ENCODE data around the gene LDHD.

Gene LDHD

GRCh38 chr16:75097191-75097761, 19.3 kb downstream of the LDHD start:
- Histone ChIP-seq H3K9ac (ENCODE audit: low read depth, low read length) (peak overlapping the region; percentile 39), H3K4me2 (ENCODE audit: insufficient read depth, low read length) (peak overlapping the region; percentile 33; the same call in 1 of the 2 replicates), H4K20me1 (ENCODE audit: insufficient read depth, low read length) (peaks cover 46% of the 10 kb centered on the region), H3K27ac (ENCODE audit: low read length) (peak overlapping the region; percentile 96), H3K4me3 (ENCODE audit: low read depth in 1 of 2, low read length in 2 of 2) (no peak overlapping the region), H3K27me3 (ENCODE audit: insufficient read depth, low read length, poor library complexity) (no peaks in the 10 kb centered on the region), H3K36me3 (ENCODE audit: insufficient read depth, low read length) (peaks cover 80% of the 10 kb centered on the region), H2AFZ (ENCODE audit: low read depth, low read length) (no peak overlapping the region), H3K79me2 (ENCODE audit: insufficient read depth, low read length) (peaks cover 98% of the 10 kb centered on the region), H3K4me1 (ENCODE audit: insufficient read depth, low read length) (peaks cover 98% of the 10 kb centered on the region), H3K9me3 (ENCODE audit: insufficient read depth, low read length, severe bottlenecking) (no peaks in the 10 kb centered on the region)
- TF ChIP-seq EZH2 (IDR thresholded peaks at IDR 0.05; ENCODE audit: borderline replicate concordance, low read depth, low read length, severe bottlenecking) (no peak), CTCF (IDR thresholded peaks at IDR 0.05; ENCODE audit: borderline replicate concordance, extremely low read depth, low read length, poor library complexity, severe bottlenecking) (no peak)
- DNase-seq (no peak), ATAC-seq (ENCODE audit: insufficient read depth, low read depth) (no peak)

GRCh38 chr16:75096656-75097055, 19.9 kb downstream of the LDHD start:
- 0 out of 2 replicates have a peak overlapping the region, but pooled peaks have one; percentile 3 for H3K4me2 ChIP-seq (ENCODE audit: insufficient read depth, low read length)
- no peak for ATAC-seq (ENCODE audit: insufficient read depth, low read depth)
- H3K36me3 ChIP-seq (ENCODE audit: insufficient read depth, low read length), result peaks cover 73% of the 10 kb centered on the region
- TF ChIP-seq EZH2 (IDR thresholded peaks at IDR 0.05; ENCODE audit: borderline replicate concordance, low read depth, low read length, severe bottlenecking), result no peak
- peak; percentile 44 for TF ChIP-seq CTCF (IDR thresholded peaks at IDR 0.05; ENCODE audit: borderline replicate concordance, extremely low read depth, low read length, poor library complexity, severe bottlenecking)
- H3K27ac ChIP-seq (ENCODE audit: low read length), result peak overlapping the region; percentile 96
- peaks cover 98% of the 10 kb centered on the region for H3K79me2 ChIP-seq (ENCODE audit: insufficient read depth, low read length)
- H3K9me3 ChIP-seq (ENCODE audit: insufficient read depth, low read length, severe bottlenecking), result no peaks in the 10 kb centered on the region
- H3K9ac ChIP-seq (ENCODE audit: low read depth, low read length), result 0 out of 2 replicates have a peak overlapping the region, but pooled peaks have one; percentile 2
- peaks cover 91% of the 10 kb centered on the region for H3K4me1 ChIP-seq (ENCODE audit: insufficient read depth, low read length)
- no peak overlapping the region for H2AFZ ChIP-seq (ENCODE audit: low read depth, low read length)
- no peak for DNase-seq
- no peaks in the 10 kb centered on the region for H3K27me3 ChIP-seq (ENCODE audit: insufficient read depth, low read length, poor library complexity)
- no peak overlapping the region for H3K4me3 ChIP-seq (ENCODE audit: low read depth in 1 of 2, low read length in 2 of 2)
- peaks cover 46% of the 10 kb centered on the region for H4K20me1 ChIP-seq (ENCODE audit: insufficient read depth, low read length)

GRCh38 chr16:75095204-75095621, 21.4 kb downstream of the LDHD start:
- Histone ChIP-seq H3K9ac (ENCODE audit: low read depth, low read length) (no peak overlapping the region), H3K79me2 (ENCODE audit: insufficient read depth, low read length) (peaks cover 98% of the 10 kb centered on the region), H2AFZ (ENCODE audit: low read depth, low read length) (no peak overlapping the region), H4K20me1 (ENCODE audit: insufficient read depth, low read length) (peaks cover 48% of the 10 kb centered on the region), H3K9me3 (ENCODE audit: insufficient read depth, low read length, severe bottlenecking) (no peaks in the 10 kb centered on the region), H3K27me3 (ENCODE audit: insufficient read depth, low read length, poor library complexity) (no peaks in the 10 kb centered on the region), H3K27ac (ENCODE audit: low read length) (peak overlapping the region; percentile 96), H3K36me3 (ENCODE audit: insufficient read depth, low read length) (peaks cover 59% of the 10 kb centered on the region), H3K4me1 (ENCODE audit: insufficient read depth, low read length) (peaks cover 78% of the 10 kb centered on the region), H3K4me3 (ENCODE audit: low read depth in 1 of 2, low read length in 2 of 2) (no peak overlapping the region), H3K4me2 (ENCODE audit: insufficient read depth, low read length) (no peak overlapping the region)
- ATAC-seq (ENCODE audit: insufficient read depth, low read depth) (no peak), DNase-seq (no peak)
- TF ChIP-seq CTCF (IDR thresholded peaks at IDR 0.05; ENCODE audit: borderline replicate concordance, extremely low read depth, low read length, poor library complexity, severe bottlenecking) (peak; percentile 18), EZH2 (IDR thresholded peaks at IDR 0.05; ENCODE audit: borderline replicate concordance, low read depth, low read length, severe bottlenecking) (no peak)
